ENCODE measurements around the gene NEU2. TPM values are rescaled to one million over a fixed set of nuclear protein-coding genes. Genes with fewer than 3 reads are reported as not detected.

NEU2 gene
- total RNA-seq, 1 experiment from 2014 or later: not detected

DNA sequence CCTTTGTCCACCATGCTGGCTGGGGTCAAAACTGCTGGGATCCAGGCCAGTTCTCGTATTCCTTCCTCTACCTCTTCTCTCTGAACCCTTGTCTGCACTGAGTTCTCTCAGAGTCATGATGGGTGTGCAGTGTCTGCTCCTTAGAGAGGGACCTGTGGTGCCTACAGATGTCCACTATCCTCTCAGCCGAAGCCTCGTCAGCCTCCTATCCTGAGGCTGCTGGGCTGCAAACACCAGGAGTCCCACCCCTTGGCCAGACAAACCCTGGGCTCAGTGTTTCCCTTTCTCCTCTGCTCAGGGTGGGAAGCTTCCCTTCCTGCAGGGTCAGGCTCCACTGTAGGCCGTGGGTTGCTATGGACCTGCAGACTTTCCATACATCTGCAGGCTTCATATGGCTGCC lies 30.0 kb downstream of the NEU2 start:
- no peaks in the 10 kb centered on the region for H3K23me2 ChIP-seq (ENCODE audit: insufficient read length, low read depth, low read length, poor library complexity, severe bottlenecking)
- H3K9me3 ChIP-seq (ENCODE audit: control insufficient read depth, low read depth, low read length): no peaks in the 10 kb centered on the region
- DNase-seq: no peak
- no CpG with 5 or more reads among the region's 4 CpGs for WGBS (ENCODE audit: extremely low coverage, insufficient read length, low lambda C conversion rate)
- H2BK20ac ChIP-seq (ENCODE audit: low read depth, low read length, poor library complexity, severe bottlenecking): no peak overlapping the region
- H2AFZ ChIP-seq (ENCODE audit: low read length): no peak overlapping the region
- no peak overlapping the region for H2BK15ac ChIP-seq (ENCODE audit: low read depth, low read length)
- no peak overlapping the region for H3K4me3 Mint-ChIP-seq
- H3K4ac ChIP-seq (ENCODE audit: low read depth, low read length): no peak overlapping the region
- peaks cover 12 to 25% of the 10 kb centered on the region in 2 experiments for H3K4me1 Mint-ChIP-seq
- H3K27me3 Mint-ChIP-seq (ENCODE audit: low read depth): no peaks in the 10 kb centered on the region
- H3K18ac ChIP-seq (ENCODE audit: insufficient read length, low read depth, low read length): no peak overlapping the region
- no peaks in the 10 kb centered on the region for H3K9me3 Mint-ChIP-seq
- H3K27ac ChIP-seq (ENCODE audit: insufficient read length, low read depth, low read length): no peak overlapping the region
- H3K27ac Mint-ChIP-seq: no peak overlapping the region; a peak in 1 of 7 replicates
- H3K4me2 ChIP-seq (ENCODE audit: insufficient read depth, insufficient read length, low read length): no peak overlapping the region
- no peaks in the 10 kb centered on the region for H3K79me1 ChIP-seq (ENCODE audit: insufficient read depth, low read depth, low read length, poor library complexity, severe bottlenecking)
- no peak overlapping the region for H3K56ac ChIP-seq (ENCODE audit: insufficient read length, low read depth, low read length)
- no peak overlapping the region for H4K91ac ChIP-seq (ENCODE audit: insufficient read length, low read depth, low read length)
- H3K79me2 ChIP-seq (ENCODE audit: insufficient read depth, low read length): no peaks in the 10 kb centered on the region
- no peak overlapping the region for H3T11ph ChIP-seq (ENCODE audit: low read length)
- H2BK5ac ChIP-seq (ENCODE audit: insufficient read length, low read length): no peak overlapping the region
- H3K27me3 ChIP-seq (ENCODE audit: insufficient read depth, low read length): no peaks in the 10 kb centered on the region
- H4K8ac ChIP-seq (replicated peaks; ENCODE audit: insufficient read length, low read depth, low read length): no peak overlapping the region
- H3K14ac ChIP-seq (ENCODE audit: insufficient read depth, low read length): no peak overlapping the region; the same call in 1 of the 2 replicates
- no peak overlapping the region for H4K5ac ChIP-seq (ENCODE audit: insufficient read length, low read depth, low read length)
- H2BK12ac ChIP-seq (ENCODE audit: insufficient read length, low read depth, low read length): no peak overlapping the region
- H3K9ac ChIP-seq (ENCODE audit: extremely low read depth, insufficient read length, low read length): no peak overlapping the region
- H3K23ac ChIP-seq (ENCODE audit: insufficient read length, low read depth, low read length): no peak overlapping the region
- TF ChIP-seq, protein P1, sequence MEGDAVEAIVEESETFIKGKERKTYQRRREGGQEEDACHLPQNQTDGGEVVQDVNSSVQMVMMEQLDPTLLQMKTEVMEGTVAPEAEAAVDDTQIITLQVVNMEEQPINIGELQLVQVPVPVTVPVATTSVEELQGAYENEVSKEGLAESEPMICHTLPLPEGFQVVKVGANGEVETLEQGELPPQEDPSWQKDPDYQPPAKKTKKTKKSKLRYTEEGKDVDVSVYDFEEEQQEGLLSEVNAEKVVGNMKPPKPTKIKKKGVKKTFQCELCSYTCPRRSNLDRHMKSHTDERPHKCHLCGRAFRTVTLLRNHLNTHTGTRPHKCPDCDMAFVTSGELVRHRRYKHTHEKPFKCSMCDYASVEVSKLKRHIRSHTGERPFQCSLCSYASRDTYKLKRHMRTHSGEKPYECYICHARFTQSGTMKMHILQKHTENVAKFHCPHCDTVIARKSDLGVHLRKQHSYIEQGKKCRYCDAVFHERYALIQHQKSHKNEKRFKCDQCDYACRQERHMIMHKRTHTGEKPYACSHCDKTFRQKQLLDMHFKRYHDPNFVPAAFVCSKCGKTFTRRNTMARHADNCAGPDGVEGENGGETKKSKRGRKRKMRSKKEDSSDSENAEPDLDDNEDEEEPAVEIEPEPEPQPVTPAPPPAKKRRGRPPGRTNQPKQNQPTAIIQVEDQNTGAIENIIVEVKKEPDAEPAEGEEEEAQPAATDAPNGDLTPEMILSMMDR (conservative IDR thresholded peaks at IDR 0.05): no peak
- H3K4me1 ChIP-seq (ENCODE audit: insufficient read depth, low read length): no peaks in the 10 kb centered on the region
- H2AK5ac ChIP-seq (ENCODE audit: insufficient read length, low read length): no peak overlapping the region
- H4K20me1 ChIP-seq (ENCODE audit: control insufficient read depth, insufficient read depth, insufficient read length): no peaks in the 10 kb centered on the region
- H2BK120ac ChIP-seq (ENCODE audit: low read depth, low read length, poor library complexity, severe bottlenecking): no peak overlapping the region
- H3K36me3 Mint-ChIP-seq (ENCODE audit: insufficient read depth in 1 of 3, low read depth in 3 of 3): no peaks in the 10 kb centered on the region

All from H9 (cell line).